ENCODE measurements around the gene NCCRP1.

DNA sequence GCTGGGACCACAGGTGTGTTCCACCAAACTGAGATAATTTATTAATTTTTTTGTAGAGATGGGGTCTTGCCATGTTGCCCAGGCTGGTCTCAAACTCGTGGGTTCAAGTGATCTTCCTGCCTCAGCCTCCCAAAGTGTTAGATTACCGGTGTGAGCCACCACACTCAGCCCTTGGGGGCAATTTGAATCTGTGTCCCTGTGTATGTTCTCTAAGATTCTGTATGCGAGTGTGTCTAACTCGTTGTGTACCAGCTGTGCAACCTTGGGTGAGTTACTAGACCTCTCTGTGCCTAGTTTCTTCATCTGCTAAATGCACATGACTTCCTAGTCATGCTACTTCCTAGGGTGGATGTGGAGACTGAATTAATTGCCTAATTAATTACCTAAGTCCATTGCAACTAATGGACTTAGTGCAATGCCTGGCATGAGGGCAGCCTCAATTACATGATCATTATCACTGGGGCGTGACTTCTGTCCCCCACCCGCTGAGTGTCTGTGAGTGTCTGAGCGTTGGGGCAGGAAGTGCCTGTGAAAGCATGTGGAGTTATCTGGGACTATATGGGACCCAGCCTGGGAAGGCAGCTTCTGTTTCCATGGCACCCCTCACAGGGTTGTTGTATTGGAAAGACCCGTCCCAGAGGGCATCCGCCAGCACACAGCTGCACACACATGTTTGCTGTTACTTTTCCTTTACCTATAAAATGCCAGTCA lies 1.8 kb upstream of the NCCRP1 start:
- TF ChIP-seq, protein P1, sequence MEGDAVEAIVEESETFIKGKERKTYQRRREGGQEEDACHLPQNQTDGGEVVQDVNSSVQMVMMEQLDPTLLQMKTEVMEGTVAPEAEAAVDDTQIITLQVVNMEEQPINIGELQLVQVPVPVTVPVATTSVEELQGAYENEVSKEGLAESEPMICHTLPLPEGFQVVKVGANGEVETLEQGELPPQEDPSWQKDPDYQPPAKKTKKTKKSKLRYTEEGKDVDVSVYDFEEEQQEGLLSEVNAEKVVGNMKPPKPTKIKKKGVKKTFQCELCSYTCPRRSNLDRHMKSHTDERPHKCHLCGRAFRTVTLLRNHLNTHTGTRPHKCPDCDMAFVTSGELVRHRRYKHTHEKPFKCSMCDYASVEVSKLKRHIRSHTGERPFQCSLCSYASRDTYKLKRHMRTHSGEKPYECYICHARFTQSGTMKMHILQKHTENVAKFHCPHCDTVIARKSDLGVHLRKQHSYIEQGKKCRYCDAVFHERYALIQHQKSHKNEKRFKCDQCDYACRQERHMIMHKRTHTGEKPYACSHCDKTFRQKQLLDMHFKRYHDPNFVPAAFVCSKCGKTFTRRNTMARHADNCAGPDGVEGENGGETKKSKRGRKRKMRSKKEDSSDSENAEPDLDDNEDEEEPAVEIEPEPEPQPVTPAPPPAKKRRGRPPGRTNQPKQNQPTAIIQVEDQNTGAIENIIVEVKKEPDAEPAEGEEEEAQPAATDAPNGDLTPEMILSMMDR (IDR thresholded peaks at IDR 0.05; ENCODE audit: poor library complexity, severe bottlenecking), result no peak
- TF ChIP-seq, protein P2, sequence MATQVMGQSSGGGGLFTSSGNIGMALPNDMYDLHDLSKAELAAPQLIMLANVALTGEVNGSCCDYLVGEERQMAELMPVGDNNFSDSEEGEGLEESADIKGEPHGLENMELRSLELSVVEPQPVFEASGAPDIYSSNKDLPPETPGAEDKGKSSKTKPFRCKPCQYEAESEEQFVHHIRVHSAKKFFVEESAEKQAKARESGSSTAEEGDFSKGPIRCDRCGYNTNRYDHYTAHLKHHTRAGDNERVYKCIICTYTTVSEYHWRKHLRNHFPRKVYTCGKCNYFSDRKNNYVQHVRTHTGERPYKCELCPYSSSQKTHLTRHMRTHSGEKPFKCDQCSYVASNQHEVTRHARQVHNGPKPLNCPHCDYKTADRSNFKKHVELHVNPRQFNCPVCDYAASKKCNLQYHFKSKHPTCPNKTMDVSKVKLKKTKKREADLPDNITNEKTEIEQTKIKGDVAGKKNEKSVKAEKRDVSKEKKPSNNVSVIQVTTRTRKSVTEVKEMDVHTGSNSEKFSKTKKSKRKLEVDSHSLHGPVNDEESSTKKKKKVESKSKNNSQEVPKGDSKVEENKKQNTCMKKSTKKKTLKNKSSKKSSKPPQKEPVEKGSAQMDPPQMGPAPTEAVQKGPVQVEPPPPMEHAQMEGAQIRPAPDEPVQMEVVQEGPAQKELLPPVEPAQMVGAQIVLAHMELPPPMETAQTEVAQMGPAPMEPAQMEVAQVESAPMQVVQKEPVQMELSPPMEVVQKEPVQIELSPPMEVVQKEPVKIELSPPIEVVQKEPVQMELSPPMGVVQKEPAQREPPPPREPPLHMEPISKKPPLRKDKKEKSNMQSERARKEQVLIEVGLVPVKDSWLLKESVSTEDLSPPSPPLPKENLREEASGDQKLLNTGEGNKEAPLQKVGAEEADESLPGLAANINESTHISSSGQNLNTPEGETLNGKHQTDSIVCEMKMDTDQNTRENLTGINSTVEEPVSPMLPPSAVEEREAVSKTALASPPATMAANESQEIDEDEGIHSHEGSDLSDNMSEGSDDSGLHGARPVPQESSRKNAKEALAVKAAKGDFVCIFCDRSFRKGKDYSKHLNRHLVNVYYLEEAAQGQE (IDR thresholded peaks at IDR 0.05; ENCODE audit: borderline replicate concordance), result no peak
- no peak for TF ChIP-seq RAD21 (conservative IDR thresholded peaks at IDR 0.05)
- no peak for TF ChIP-seq TAF1 (IDR thresholded peaks at IDR 0.05; ENCODE audit: low read depth)
